NCI-H1694 treated with DMSO at 0.1 percent for 48 hours (cell line): ENCODE results near the gene HTR3D.
"Not testable (repeated sequence)": the region's sequence is repeated elsewhere in the genome, so short reads cannot be mapped to it uniquely, and the experiment has no call there.

ENCODE experiments used
- DNase-seq: peaks from one replicate; lab custom pipeline; 2025; lab: John Stamatoyannopoulos, UW

The HTR3D gene

GRCh38 chr3:184016811-184017671 lies 14.5 kb upstream of the HTR3D start:
- DNase-seq, result peak; percentile 24

DNA sequence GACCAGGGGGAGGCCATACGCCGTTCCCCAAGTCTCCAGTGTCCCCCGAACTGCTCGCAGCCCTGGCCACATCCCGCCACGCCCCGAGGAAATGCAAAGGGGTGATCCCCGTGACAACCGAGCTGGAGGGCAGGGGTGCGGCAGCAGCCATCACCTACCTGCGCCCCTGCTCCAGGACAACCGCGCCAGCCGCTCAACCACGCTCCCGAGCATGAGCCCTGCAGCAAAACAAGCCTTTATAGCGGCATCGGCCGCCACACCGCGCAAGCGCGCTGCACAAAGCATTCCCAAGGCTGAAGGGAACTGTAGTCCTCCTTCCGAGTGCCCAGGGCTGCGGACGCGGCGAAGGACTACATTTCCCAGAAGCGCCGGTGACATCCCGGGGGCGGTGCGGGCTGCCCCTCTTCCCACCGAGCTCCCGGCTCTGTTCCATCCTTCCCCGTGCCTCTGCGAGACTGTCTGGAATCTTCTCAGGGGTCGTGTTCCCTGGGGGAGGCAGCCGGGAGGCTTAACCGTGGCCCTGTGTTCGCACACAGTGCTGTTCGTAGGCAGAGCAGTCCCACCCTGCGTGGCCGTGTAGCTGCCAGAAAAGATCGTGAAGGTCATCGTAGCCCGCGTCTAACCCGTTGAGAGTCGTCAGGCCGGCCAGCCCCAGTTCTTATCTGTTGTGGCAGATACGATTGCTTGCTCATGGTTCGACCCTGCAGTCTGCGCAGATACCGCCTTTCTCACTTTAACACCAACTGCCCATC lies 13.7 kb upstream of the HTR3D start, which contains the start of gene ABCC5:
TSS of gene ABCC5 (minus strand) at position 213 of the 752 bp plus-strand sequence. CDS start 3,492 bp downstream, outside the sequence.
- peak; percentile 96 for DNase-seq

DNA sequence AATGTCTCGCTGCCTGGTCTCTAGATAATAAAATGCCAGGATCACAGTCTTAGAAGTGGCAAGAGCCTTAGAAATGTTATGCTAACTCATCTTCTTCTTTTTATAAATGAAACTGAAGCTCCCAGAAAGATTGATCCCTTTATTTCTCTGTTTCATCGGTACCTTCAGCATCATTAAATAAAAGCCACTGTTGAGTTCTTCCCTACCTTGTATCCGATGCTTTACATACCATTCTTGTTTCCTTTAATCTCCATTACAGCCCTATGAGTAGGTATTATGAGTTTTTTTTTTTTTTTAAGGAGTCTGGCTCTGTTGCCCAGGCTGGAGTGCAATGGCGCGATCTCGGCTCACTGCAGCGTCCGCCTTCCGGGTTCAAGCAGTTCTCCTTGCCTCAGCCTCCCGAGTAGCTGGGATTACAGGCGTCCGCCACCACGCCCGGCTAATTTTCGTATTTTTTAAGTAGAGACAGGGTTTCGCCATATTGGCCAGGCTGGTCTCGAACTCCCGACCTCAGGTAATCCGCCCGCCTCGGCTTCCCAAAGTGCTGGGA lies 13.0 kb upstream of the HTR3D start:
- no peak for DNase-seq

DNA sequence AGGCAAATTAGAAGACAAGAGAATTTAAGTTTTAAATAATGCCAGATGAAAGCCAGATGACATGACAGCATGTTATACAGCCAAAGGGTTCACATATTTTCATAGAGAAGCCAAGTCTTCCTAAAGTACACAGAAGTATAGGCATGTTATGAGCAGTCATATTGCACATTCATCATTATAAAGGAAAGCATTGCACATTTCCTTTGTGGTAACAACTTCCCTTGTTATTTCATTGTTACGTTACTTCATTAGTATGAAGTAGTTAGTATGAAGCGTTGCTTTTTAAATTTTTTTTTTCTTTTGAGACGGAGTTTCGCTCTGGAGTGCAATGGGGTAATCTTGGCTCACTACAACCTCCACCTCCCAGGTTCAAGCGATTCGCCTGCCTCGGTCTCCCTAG lies 9.2 kb upstream of the HTR3D start:
- no peak for DNase-seq

- DNase-seq, result not testable (repeated sequence)
These were observed 6.3 kb upstream of the HTR3D start for GRCh38 chr3:184025256-184025655.

DNA sequence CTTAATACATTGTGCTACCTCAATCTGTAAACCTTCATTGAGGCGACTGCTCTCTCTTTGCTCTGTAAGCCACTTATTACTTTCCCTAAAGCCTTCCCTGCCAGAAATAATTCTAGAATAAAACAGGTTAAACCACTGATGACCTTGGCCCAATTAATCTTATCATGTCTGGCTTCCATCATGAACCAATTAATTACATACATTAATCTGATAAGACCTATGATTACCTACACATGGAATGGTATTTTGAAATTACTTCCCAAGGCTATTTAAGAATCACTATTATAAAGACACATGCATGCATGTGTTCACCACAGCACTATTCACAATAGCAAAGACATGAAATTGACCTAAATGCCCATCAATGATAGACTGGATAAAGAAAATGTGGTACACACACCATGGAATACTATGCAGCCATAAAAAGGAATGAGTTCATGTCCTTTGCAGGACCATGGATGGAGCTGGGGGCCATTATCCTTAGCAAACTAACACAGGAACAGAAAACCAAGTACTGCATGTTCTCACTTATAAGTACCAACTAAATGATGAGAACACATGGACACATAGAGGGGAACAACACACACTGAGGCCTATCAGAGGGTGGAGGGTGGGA lies 3.2 kb upstream of the HTR3D start:
- DNase-seq, result not testable (repeated sequence)

- DNase-seq, result no peak
These were observed 2.1 kb upstream of the HTR3D start for GRCh38 chr3:184029443-184029842.

DNA sequence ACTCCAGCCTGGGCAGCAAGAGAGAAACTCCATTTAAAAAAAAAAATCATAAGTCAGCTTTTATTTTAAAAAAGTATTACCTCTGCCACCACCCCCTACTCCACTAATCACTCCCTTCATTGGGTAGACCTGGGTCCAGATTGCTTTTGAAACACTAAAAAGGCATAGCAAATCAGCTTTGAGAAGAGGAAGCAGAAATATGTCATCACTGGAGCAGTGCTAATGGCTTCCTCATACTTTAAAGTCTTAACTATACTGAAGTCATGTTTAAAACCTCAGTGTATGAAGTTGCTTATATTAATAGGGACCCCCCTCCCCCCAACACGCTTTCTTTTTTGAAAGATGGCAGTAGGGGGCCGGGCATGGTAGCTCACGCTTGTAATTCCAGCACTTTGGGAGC lies 1.0 kb upstream of the HTR3D start:
- no peak for DNase-seq

DNA sequence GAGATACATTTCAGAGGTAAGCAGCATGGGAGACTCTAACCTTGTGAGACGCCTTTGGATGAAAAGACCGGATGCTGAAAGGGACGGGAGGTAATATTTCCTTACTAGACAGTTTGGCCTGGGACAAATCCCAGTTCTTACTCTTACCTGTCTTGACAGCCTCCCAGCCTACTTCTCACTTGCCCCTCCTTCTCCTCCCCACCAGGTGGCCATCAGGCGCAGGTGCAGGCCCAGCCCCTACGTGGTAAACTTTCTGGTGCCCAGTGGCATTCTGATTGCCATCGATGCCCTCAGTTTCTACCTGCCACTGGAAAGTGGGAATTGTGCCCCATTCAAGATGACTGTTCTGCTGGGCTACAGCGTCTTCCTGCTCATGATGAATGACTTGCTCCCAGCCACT lies 6.3 kb downstream of the HTR3D start:
- DNase-seq, result no peak

DNA sequence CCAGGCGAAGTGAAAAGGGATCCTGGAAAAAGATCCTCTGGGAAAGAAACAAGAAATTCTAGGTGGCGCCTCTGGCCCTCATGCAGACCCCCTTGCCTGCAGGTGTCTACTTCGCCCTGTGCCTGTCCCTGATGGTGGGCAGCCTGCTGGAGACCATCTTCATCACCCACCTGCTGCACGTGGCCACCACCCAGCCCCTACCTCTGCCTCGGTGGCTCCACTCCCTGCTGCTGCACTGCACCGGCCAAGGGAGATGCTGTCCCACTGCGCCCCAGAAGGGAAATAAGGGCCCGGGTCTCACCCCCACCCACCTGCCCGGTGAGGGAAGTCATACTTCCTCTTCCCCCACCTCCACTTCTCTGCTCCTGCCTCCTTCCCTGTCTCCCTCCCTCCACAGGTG lies 6.8 kb downstream of the HTR3D start:
- not testable (repeated sequence) for DNase-seq

- DNase-seq, result no peak
These were observed 7.9 kb downstream of the HTR3D start for GRCh38 chr3:184039414-184039813.

DNA sequence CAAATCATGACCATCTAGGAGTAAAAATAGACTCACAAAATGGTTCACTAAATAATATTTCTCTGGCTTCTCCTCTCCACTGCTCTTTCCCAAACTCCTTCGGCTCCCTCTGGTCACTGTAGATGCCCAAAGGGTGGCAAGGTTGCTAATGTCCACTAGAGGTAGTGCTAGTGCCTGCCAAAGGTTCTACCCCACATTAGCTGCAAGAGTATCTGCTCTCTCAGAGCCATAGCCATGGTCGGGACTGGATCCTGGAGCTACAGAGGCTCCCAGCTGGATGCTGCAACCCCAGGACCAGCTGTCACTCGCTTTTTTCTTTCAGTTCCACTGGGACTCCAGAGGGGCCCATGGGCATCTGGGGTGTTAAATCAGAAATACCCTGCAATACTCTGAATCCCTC lies 8.5 kb downstream of the HTR3D start:
- peak; percentile 17 for DNase-seq

- DNase-seq, result no peak
These were observed 11.1 kb downstream of the HTR3D start for GRCh38 chr3:184042617-184043016.

- DNase-seq, result no peak
These were observed 14.5 kb downstream of the HTR3D start for GRCh38 chr3:184045995-184046394.

GRCh38 chr3:184050217-184050847 lies 18.8 kb downstream of the HTR3D start:
- no peak for DNase-seq

DNA sequence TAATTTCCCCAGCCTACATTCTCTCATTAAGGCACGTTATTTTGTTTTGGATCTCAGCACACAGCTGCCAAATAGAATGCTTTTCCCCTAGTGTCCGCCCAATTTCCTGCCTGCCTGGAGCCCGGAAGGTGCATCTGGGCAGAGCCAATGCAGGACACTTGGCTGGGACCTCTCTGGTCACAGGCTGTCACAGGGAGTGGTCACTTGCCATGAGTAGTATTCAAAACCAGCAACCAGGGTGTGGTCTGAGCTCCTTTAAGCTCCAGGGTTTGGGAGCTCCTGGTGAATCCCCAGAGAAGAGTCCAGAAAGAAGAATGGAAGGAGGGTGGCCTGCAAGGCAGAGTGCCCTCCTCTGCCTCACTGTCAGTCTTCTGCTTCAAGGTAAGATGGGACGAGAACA lies 21.2 kb downstream of the HTR3D start, which contains the start of gene HTR3C:
TSS of gene HTR3C (plus strand) at position 281 of the 400 bp plus-strand sequence. CDS start at position 315, 34 bp downstream.
- DNase-seq, result no peak

- no peak for DNase-seq
These were observed 26.5 kb downstream of the HTR3D start for GRCh38 chr3:184058029-184058428.

DNA sequence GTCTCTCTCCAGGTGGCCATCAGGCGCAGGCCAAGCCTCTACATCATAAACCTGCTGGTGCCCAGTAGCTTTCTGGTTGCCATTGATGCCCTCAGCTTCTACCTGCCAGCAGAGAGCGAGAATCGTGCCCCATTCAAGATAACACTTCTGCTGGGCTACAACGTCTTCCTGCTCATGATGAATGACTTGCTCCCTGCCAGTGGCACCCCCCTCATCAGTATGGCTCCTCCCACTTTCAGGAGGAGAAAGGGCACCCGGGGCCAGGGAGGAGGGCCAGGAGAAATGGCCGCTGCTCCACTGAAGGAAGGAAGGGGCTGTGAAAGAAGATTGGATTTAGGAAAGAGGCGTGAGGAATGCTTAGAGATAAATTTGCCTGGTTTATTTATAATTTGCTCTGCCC lies 27.9 kb downstream of the HTR3D start:
- no peak for DNase-seq

DNA sequence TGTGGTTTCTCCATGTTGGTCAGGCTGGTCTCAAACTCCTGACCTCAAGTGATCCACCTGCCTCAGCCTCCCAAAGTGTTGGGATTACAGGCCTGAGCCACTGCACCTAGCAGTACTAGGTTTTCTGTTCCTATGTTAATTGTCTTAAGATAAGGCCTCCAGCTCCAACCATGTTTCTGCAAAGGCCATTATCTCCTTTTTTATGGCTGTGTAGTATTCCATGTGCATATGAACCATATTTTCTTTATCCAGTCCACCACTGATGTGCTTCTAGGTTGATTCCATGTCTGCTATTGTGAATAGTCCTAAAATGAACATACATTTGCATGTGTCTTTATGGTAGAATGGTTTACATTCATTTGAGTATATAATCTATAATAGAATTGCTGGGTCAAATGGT lies 31.1 kb downstream of the HTR3D start:
- DNase-seq, result no peak

DNA sequence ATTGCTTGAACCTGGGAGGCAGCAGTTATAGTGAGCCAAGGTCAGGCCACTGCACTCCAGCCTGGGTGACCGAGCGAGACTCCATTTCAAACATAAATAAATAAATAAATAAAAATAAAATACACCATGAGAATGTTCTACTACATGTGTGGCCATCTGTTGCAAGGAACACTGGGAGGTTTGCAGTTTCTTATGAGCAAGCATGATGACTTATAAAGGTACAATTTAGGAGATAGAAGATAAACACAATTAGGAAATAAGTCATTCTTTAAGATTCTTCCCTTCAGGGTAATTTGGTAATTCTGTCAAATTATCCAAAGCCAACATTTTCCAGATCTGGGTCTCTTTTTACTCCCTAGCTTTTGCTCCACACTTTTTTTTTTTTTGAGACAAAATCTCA lies 34.7 kb downstream of the HTR3D start:
- DNase-seq, result no peak

GRCh38 chr3:184067573-184068055 lies 36.1 kb downstream of the HTR3D start:
- no peak for DNase-seq

- no peak for DNase-seq
These were observed 36.8 kb downstream of the HTR3D start for GRCh38 chr3:184068344-184068743.
